Fibroblast of skin of right biceps (primary cell): ENCODE measurements around the gene FILIP1.

Experiments used
- DNase-seq: peaks from one replicate; pipeline ENCODE4 v3.0.0-alpha.2; 2013

The FILIP1 gene

DNA sequence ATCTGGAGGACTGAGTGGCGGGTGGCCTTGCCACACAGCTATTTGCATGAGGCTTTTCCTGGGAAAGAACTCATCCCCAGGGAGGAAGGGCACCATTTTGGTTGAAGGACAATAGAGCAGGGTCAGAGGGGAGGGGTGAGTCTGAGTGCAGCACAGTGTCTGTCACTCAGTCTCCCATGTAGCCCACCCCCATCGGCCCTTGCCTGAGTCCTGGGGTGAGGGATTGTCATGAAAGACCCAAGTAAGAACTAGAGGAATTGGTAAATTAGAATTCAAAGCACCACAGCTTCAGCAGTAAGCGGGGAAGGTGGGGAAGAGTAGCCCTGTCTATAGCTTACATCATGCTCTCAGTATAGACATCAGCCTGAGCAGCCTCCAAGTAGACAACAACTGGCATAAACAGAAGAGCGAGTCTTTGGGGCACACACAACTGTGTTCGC lies 118.6 kb downstream of the FILIP1 start:
- DNase-seq: no peak

DNA sequence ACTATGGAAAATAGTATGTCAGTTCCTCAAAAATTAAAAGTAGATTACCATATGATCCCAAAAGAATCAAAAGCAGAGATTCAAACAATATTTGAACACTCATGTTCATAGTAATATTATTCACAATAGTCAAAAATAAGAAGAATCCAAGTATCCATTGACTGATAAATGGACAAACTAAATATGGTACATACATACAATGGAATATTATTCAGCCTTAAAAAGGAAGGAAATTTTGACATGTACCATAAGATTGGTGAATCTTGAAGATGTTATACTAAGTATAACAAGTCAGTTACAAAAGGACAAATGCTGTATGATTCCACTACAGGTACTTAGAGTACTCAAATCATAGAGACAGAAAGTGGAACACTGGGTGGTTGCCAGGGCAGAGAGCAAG lies 120.7 kb downstream of the FILIP1 start:
- no peak for DNase-seq

DNA sequence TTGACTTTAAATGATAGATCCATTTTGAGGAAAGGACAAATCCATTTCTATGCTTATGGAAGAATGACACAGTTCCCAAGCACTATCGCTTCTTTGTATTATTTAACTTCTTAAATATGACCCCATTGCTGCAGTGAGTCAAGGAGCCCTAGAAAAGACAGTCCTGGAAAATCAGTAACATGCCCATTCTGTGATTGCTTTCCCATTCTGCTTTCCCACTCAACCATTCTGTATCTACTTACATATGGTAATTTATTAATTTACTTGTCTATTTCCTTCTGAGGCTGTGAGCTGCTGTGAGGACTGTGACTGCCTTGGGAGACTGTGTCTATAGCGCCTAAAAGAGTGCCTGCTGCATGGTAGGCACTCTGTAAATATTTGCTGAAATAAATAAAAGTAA lies 123.6 kb downstream of the FILIP1 start:
- DNase-seq: no peak

DNA sequence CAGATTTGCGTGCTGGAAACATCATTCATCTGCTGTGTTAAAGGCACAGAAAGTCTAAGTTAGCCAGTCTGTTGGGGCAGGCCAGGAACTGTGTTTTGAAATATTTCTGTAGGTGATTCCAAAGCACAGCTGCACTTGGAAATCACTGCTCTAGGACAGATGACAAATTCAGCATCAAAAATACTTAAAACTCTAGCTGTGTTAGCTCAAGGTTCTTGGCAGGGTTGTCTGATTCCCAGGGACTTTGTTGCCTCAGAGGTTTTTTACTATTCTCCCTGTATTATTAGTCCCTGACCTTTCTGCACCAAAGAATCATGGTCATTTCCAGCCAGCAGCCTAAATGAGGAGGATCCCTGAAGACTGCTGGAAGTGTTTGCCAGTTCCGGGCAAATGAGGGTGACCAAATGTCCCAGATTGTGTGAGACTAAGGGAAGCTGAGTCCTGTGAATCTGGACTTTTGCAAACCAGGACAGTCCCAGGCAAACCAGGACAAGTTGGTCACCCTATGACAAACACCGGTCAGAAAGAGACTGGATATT lies 124.7 kb downstream of the FILIP1 start:
- DNase-seq: no peak

DNA sequence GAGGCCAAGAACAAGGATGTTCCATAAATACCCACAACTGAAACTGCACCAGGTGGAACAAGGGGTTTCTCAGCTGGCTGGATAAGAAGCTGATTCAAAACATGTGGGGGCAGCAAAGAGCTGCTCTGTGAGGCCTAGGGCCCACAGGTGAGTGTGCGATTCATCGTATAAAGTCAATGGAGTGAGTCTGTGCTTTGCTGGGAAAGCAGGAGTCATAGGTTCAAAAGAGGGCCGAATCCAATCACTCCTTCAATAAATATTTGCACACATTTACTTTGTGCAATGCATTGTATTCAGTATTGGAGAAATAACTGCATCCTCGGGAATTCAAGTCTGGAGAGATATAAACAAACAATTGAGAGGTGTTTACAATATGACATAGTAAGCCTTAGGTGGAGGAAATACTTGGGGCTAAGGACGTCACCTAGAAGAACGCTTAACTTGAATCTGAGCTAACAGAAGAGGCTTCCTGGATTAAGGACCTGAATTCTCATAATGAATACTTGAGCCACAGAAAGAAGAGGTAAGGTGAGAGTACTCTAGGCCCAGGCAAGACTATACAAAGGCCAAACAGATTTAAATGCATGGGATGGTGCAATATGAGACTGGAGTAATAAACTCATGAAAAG lies 125.3 kb downstream of the FILIP1 start:
- DNase-seq: peak; percentile 28

DNA sequence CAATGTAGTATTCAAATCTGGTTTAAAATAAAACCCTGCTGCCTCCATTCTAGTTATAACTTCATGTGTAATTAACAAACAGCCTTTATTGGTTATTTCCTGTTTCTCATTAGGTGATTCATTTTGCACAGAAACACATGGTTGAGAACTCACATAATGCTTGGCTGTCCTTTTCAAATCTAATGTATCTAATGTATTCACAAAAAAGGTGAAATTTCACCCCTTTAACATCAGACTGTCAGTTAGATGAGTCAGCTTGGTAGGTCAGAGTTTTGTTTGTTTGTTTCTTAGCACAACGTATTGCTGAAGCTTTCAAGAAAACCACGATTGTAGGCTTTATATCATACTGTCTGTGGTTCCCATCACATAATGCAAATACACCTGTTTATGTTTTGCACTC lies 130.3 kb downstream of the FILIP1 start:
- no peak for DNase-seq

DNA sequence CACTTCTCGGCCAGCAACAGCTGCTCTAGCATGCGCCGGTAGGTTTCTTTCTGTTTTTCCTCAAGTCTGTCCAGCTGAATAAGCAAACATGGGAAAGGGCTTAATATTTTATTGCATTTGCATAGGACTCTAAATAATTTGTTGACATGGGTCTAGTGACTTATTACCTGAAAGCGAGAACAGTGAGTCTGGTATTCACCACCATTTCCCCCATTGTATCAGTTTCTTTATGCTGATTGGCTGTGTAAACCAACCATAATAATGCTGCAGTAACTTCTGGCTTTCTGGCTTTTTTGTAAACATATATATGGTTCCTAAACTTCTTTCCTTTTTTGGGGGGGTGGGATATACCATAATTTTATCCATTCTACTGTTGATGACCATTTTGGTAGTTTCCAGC lies 140.0 kb downstream of the FILIP1 start:
- DNase-seq: no peak

DNA sequence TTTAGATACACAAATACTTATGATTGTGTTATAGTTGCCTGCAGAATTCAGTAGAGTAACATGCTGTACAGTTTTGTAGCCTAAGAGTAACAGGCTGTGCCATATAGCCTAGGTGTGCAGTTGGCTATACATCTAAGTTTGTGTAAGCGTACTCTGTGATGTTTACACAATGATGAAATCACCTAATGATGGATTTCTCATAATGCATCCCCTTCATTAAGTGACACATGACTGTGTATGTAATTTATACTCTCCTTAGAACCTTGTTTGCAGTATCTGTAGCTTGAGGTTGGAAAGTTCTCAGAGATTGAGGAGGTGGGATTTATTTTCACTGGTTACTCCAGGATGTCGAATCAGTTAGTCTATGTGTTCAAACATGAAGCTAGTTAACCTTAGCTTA lies 142.0 kb downstream of the FILIP1 start:
- no peak for DNase-seq

DNA sequence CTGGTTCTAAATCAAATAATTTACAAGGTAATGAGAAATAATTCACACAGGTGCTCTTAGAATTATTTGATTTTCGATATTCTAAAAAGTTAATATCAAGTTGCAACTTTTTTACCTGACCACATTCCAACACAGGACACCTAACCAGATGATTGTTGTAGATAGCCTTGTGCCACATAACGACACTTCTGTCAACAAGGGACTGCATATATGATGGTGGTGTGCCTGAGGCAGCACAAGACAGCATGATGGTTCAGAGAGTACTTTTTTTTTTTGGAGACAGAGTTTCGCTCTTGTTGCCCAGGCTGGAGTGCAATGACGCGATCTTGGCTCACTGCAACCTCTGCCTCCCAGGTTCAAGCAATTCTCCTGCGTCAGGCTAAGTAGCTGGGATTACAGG lies 142.8 kb downstream of the FILIP1 start:
- no peak for DNase-seq

DNA sequence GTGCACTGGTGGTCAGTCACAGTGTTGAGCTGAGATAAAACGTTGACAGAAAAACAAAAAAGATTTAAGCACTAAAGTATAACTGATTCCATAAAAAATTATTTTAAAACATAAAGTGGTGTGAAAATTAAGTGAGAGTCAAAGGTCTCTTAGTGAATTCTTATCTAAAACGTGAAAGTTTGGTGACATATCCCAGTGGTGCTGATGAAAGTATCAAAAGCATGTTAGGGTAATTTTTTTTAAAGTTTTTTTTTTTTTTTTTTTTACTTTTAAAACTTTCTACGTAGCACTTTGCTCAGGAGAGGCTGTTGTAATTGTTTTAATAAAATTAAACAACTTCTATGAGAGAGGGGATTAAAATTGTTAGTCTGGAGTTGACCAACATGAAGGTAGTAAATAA lies 143.4 kb downstream of the FILIP1 start:
- no peak for DNase-seq

DNA sequence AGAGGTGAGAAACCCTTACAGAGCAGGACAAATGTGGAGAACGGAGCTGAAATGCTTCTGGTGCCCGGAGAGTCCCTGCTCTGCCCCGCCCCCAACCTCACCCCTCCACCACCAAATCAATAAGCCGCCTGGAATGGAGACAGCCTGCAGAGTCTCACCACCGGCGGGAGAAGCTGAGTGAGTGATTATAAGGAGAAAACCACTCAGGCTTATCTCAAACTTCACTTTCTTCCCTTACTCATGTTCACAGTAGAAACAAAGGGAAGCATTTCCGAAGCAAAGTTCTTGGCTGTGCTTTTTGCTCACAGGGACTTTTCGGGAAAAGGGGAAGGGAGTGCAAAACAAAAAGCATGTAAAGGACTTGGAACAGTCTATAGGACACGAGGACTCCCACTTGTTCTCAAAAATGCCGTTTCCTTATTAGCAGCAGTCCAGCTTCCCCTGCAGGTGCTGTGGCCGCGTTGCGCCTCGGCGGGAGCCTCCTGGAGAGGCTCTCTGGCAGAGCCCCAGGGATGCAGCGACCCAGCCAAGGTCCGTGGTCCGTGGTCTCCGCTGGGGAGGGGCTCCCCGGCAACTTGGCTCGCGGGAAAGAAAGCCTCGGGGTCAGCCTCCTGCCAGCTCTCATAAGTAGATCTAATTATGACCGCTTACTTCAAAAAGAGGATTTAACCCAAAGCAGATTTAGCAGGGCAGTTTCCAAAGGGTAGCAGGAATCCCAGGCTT lies 144.2 kb downstream of the FILIP1 start:
- DNase-seq: peak; percentile 22

DNA sequence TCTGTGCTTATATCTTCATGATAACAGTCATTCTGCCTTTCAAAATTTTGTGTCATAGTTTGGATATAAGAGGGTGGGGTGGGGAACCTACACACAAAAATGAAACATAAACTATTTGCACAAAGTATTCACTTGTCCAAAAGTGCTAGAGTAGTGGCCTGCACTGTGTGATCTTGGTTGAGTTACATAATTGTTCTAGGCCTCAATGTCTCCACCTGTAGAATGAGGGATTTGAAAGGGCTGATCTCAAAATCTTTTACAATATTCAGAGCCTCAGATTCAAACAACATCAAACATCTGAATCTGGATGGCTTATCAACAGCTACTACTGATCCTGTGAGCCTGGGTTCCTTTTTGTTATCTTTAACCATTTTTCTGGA lies 144.7 kb downstream of the FILIP1 start:
- DNase-seq: no peak

DNA sequence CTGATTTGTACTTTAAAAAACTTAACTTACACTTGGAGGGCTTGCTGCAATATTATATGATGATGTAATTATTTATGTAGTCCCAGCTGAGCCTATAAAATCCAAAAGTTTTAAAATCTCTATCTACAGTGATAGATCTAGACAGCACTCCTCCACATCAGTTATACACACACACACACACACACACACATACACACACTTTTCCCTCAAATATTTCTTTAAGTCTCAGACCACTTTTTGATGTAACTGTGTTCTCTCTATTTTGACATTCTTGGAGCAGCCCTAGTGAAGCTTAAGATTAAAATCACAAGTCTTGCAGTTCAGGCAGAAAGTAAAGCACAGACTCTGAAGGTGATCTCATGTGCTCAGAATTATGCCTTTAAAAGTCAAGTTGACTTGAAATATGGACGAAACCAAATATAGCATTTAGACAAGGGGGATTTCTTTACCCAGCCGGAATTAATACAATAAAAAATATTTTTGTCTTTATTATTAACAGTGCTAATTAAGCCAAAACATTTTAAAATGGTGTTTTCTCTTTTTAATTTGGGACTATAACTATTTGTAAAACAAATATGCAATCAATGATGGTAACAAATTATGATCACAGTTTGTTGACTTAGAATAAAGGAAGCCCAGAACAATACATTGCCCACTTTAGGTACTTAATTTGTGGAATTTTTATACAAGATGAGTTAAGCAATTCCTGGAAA lies 145.5 kb downstream of the FILIP1 start:
- no peak for DNase-seq

DNA sequence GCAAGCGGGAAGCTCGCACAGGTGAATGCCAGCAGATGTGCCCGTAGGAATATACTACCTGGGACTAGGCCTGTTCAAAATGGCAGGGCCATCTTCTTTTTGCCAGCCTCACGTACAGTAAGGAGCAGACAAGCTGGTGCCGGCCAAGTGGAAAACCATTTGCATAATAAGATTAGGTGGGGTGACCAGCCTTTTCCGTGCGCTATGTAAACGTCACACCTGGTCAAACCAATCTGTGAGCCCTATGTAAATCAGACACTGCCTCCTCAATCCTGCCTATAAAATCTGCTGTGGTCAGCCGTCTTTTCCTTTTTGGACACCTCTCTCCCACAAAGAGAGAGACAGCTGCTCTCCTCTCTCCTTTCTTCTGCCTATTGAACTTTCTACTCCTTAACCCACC lies 148.2 kb downstream of the FILIP1 start:
- DNase-seq: no peak

DNA sequence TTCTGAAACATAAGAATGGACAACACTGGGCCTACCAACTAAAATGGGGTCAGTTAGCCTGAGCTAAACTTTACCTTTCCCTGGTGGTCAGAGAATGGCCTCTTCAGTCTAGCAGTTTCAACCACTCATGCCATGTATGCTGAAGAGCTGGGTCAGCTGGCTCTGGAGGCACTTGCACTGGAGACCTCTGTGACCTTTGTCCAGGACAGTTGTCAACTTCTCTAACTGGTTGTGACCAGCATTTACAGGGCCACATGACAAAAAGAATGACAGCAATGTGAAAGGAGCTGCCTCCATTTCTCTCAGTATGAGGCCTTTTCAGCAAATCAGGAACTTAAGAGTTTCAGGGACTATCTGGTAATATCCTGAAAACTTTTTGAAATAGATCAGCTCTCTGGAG lies 149.1 kb downstream of the FILIP1 start:
- no peak for DNase-seq

DNA sequence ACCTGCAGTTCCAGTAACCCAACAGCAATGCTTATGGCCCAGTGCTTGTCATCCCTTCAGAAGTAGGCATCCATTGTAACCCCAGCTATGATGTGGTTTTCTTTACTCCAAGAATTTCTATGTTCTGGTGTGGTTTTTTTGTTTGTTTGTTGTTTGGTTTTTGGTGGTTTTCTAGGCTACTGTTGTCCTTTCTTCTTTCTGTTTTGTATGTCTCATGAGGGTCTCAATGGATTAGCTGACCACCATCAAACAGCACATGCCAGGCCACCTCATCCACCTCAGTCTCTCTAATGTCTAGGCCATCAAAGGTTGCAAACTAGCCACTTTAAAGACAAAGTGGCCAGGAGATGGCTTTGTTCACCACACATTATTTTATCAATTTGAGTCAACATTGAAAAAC lies 149.6 kb downstream of the FILIP1 start:
- no peak for DNase-seq

DNA sequence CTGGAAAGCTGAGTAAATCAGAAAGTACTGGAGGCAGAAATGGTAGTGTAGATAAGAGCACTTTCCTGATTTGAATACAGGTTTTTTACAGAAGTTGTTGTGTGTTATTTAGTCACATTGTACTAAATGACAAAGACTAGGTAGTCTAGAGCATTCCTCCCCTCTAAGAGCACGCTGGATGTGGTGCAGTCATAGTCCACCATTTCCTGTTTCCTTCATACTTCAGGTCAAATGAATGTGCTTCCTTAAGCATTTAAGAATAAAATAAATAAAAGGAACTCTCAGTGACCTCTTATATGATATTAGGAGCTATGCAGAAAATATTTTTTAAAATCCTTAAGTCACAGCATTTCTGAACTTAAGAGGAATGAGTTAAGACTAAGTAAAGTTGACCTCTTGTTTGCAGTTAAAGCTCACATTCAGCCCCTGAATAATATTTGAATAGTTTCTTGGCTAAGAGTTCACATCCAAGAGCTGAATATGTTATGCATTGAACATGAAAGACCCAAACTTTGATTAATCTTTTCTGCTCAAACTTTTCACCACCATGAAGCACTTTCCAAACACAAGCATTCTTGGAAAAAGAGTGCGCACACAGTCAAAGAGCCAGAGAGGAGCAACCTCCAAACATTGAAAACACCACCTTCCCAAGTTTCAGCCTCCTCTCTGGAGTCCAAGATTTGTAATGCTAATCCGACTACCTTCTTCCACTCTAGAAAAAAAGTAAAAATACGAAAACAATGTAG lies 155.6 kb downstream of the FILIP1 start:
- DNase-seq: peak; percentile 60

DNA sequence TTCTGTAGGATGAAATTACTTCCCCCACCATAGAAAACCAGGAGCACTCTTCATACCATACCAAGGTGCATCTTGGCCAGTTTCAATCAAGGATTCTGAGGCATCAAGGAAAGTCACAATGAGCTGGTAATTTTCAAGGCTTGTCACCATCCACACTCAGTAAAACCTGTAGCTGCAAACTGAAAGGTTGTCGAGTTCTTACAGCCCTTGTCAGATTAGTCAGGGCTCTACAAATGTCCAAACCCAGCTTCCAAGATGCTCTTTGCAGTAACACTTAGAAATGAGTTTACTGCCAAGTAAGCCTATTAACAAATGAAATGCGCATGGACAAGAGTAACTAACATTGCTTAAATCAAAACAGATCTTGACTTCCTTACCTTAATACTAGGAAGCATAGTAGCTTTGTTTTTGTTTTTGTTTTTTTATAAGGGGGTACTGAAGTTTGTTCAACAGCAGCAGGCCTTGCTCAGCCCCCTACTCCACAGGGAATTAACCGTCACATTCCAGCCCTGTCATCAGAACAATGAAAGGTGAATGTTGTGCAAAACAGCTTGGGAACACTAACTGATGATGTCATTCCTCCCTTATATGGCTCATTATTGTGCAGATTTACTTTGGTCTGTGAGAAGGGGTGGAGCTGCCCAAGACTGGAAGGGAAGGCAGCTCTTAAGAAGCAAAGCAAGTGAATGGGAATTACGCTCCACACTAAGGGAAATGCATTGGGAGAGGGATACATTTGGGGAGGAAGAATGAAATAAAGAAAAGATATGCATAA lies 159.1 kb downstream of the FILIP1 start:
- peak; percentile 83 for DNase-seq

DNA sequence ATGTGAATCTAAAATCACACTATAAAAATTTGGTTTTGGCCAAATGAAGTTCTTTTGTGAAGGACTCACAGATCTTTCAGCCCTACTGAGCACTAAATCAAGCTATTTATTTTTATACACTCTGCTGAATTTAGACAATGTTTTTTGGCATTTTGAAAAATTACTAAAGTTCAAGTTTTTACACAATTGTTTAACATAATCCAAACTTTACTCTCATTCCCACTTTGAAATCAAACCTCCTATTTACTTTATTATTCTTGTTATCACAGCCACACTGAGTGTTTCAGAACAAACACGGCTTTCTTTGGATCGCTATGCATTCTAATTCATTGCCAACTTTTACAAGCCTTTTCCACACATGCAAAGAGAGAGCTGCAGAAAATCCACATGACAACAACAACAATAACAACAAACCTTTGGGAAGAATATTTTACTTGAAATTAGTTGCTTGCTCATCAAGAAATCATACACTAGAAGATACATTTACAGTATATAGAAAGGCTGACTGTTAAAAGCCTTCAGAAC lies 159.9 kb downstream of the FILIP1 start:
- no peak for DNase-seq

DNA sequence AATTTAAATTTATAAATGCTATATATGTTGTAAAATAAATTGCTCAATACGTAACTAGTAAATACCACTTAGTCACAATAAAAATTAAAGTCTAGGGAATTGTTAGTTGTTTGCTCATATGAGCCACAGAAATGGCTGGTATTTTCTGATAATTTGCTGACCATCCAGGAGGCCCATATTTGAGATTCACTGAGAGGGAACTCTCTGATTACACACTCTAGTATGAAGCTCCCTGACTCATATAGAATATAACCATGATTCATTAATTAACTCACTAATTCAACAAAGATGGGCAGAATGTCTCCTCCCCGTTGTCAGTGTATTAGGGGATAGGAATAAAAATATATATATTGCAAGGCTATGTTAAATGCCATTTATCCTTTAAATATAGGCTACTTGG lies 162.4 kb downstream of the FILIP1 start:
- peak; percentile 96 for DNase-seq

DNA sequence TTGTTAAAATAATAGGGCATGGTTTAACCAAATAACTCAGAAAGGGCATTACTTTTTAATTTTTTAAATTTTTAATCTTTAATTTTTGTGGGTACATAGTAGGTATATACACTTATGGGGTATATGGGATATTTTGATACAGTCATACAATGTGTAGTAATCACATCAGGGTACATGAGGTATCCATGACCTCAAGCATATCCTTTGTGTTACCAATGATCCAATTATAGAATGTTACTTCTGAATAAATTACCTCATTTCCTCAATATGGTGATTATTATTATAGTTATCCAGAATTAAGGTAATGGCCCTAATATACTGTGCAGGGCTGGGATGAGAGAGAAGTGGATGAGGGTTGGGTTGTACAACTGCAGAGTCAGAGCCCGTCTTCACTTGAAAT lies 163.9 kb downstream of the FILIP1 start:
- DNase-seq: no peak

DNA sequence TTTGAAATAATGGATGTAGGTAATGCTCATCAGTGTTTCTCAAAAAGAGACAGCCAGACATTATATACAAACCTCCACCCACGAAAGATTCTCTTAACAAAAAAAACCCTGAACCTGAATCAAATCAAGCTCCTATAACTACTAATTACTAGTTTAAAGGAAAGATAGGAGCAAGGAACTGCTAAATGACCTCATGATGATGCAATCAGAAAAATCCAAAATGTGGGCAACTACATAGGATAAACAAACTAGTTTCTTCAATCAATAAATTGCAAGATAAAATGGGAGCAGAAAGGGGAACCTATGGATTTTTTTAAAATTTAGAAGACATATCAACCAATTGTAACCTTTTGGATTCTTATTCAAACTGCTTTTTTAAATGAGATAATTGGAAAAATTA lies 165.8 kb downstream of the FILIP1 start:
- no peak for DNase-seq
